ENCODE data around the gene DLGAP5.

- no peak for TF ChIP-seq GATA2 (IDR thresholded peaks at IDR 0.05; ENCODE audit: low read depth, low read length)
- no peak for TF ChIP-seq GATA3 (IDR thresholded peaks at IDR 0.05; ENCODE audit: low read depth, low read length)
Observed at GRCh38 chr14:55128386-55129085, 62.8 kb downstream of the DLGAP5 start.

Data from SH-SY5Y (cell line).